Ecto neural progenitor cell (in vitro differentiated cells): ENCODE measurements around the gene SUN5.
"Not testable (repeated sequence)": the region's sequence is repeated elsewhere in the genome, so short reads cannot be mapped to it uniquely, and the experiment has no call there.

Experiments used
- DNase-seq: peaks from one replicate; pipeline ENCODE4 v3.0.0-alpha.2; 2018; ENCODE audit warnings: low spot score

The SUN5 gene

GRCh38 chr20:33004141-33004751 is at the start of gene SUN5:
TSS of gene SUN5 (minus strand) at chr20:33004433. CDS start at chr20:33004340, 93 bp downstream.
- no peak for DNase-seq

- no peak for DNase-seq
These were observed 49.3 kb upstream of the SUN5 start, which contains the start of gene BPIFB3 for GRCh38 chr20:33053291-33054106. TSS of gene BPIFB3 (plus strand) at chr20:33053903. CDS start at chr20:33055436, 1,533 bp downstream.

- no peak for DNase-seq
These were observed 47.1 kb upstream of the SUN5 start for GRCh38 chr20:33051333-33051732.

- no peak for DNase-seq
These were observed 42.2 kb upstream of the SUN5 start for GRCh38 chr20:33046412-33046811.

- DNase-seq, result not testable (repeated sequence)
These were observed 41.0 kb upstream of the SUN5 start for GRCh38 chr20:33045129-33045721.

GRCh38 chr20:33043731-33044181 is 39.5 kb upstream of the SUN5 start:
- no peak for DNase-seq

- no peak for DNase-seq
These were observed 38.9 kb upstream of the SUN5 start for GRCh38 chr20:33042983-33043730.

GRCh38 chr20:33042430-33042829 is 38.2 kb upstream of the SUN5 start:
- no peak for DNase-seq

GRCh38 chr20:33038243-33038642 is 34.0 kb upstream of the SUN5 start:
- no peak for DNase-seq

- DNase-seq, result no peak
These were observed 33.2 kb upstream of the SUN5 start for GRCh38 chr20:33037456-33037855.

- DNase-seq, result no peak
These were observed 30.8 kb upstream of the SUN5 start for GRCh38 chr20:33034901-33035492.

- no peak for DNase-seq
These were observed 29.9 kb upstream of the SUN5 start for GRCh38 chr20:33034115-33034514.

- DNase-seq, result no peak
These were observed 29.1 kb upstream of the SUN5 start for GRCh38 chr20:33033381-33033780.

- DNase-seq, result no peak
These were observed 28.3 kb upstream of the SUN5 start for GRCh38 chr20:33032555-33032954.

- no peak for DNase-seq
These were observed 27.3 kb upstream of the SUN5 start, which contains the start of gene BPIFB6 for GRCh38 chr20:33031531-33031930. TSS of gene BPIFB6 (plus strand) at chr20:33031648. CDS start at chr20:33031648, 0 bp downstream.

- DNase-seq, result no peak
These were observed 26.3 kb upstream of the SUN5 start for GRCh38 chr20:33030569-33030968.

- no peak for DNase-seq
These were observed 25.8 kb upstream of the SUN5 start for GRCh38 chr20:33030076-33030475.

GRCh38 chr20:33028875-33029274 is 24.6 kb upstream of the SUN5 start:
- DNase-seq, result no peak

GRCh38 chr20:33027769-33028751 is 23.8 kb upstream of the SUN5 start:
- DNase-seq, result no peak
